ENCODE data around the gene DUSP9.

DUSP9 gene

GRCh38 chrX:153622661-153623309 lies 24.2 kb upstream of the DUSP9 start:
- H3K4me3 ChIP-seq (replicated peaks in 1 of 2; ENCODE audit: low read depth in 2 of 2, low read length in 2 of 2) = no peak overlapping the region
- no peak for DNase-seq (ENCODE audit: low read depth in 2 of 2)
- no peak for TF ChIP-seq CTCF (IDR thresholded peaks at IDR 0.05; ENCODE audit: low read depth, low read length)

GRCh38 chrX:153623310-153624029 lies 23.5 kb upstream of the DUSP9 start:
- no peak overlapping the region for H3K4me3 ChIP-seq (replicated peaks in 1 of 2; ENCODE audit: low read depth in 2 of 2, low read length in 2 of 2)
- no peak for DNase-seq (ENCODE audit: low read depth in 2 of 2)
- no peak for TF ChIP-seq CTCF (IDR thresholded peaks at IDR 0.05; ENCODE audit: low read depth, low read length)

GRCh38 chrX:153624196-153625091 lies 22.6 kb upstream of the DUSP9 start:
- H3K4me3 ChIP-seq (replicated peaks in 1 of 2; ENCODE audit: low read depth in 2 of 2, low read length in 2 of 2) = no peak overlapping the region
- no peak for DNase-seq (ENCODE audit: low read depth in 2 of 2)
- no peak for TF ChIP-seq CTCF (IDR thresholded peaks at IDR 0.05; ENCODE audit: low read depth, low read length)

GRCh38 chrX:153625271-153626024 lies 21.6 kb upstream of the DUSP9 start:
- TF ChIP-seq CTCF (IDR thresholded peaks at IDR 0.05; ENCODE audit: low read depth, low read length) = no peak
- DNase-seq (ENCODE audit: low read depth in 2 of 2) = no peak

GRCh38 chrX:153626025-153626633 lies 20.9 kb upstream of the DUSP9 start:
- TF ChIP-seq CTCF (IDR thresholded peaks at IDR 0.05; ENCODE audit: low read depth, low read length) = no peak
- no peak for DNase-seq (ENCODE audit: low read depth in 2 of 2)
- no peak overlapping the region for H3K4me3 ChIP-seq (replicated peaks in 1 of 2; ENCODE audit: low read depth in 2 of 2, low read length in 2 of 2)

More at GRCh38 chrX:153625271-153626024, 21.6 kb upstream of the DUSP9 start:
- H3K4me3 ChIP-seq (replicated peaks in 1 of 2; ENCODE audit: low read depth in 2 of 2, low read length in 2 of 2) = no peak overlapping the region
